Esophagus squamous epithelium (tissue), 5 donors: Measurements from ENCODE around the gene PDE10A. TPM values are rescaled to one million over a fixed set of nuclear protein-coding genes. Genes with fewer than 3 reads are reported as not detected.

ENCODE experiments used
- DNase-seq: peaks from one replicate; lab custom pipeline; 2025; lab: John Stamatoyannopoulos, UW
- H3K27ac ChIP-seq, 4 donors: fragments of 200-600 bp; sonication (generic); one replicate each; pipeline ENCODE4 v1.5.1; 2016 to 2019; ENCODE audit warnings: mild to moderate bottlenecking in 1 of 4
- H3K27me3 ChIP-seq, 4 donors: fragments of 200-600 bp; sonication (generic); 1 replicate in 3 of 4; 2 replicates in 1 of 4; pipeline versions ENCODE4 v1.5.1 to v1.6.0; 2017 to 2021; ENCODE audit warnings: antibody characterized with exemption in 1 of 4
- H3K36me3 ChIP-seq, 3 donors: fragments of 200-600 bp; sonication (generic); one replicate each; pipeline ENCODE4 v1.5.1; 2016 to 2019
- H3K4me1 ChIP-seq, 3 donors: fragments of 200-600 bp; sonication (generic); one replicate each; pipeline ENCODE4 v1.5.1; 2017 to 2019
- H3K4me3 ChIP-seq, 4 donors: fragments of 200-600 bp; sonication (generic); 1 replicate in 3 of 4; 2 replicates in 1 of 4; pipeline ENCODE4 v1.5.1; 2016 to 2019; ENCODE audit warnings: mild to moderate bottlenecking in 2 of 4, moderate library complexity in 1 of 4
- H3K9me3 ChIP-seq, 3 donors: fragments of 200-600 bp; sonication (generic); one replicate each; pipeline ENCODE4 v1.5.1; 2016 to 2019
- POLR2A ChIP-seq, 4 donors: fragments of 450-650 bp; IDR thresholded peaks; one replicate each; pipeline ENCODE4 v1.6.1; 2017; ENCODE audit warnings: antibody characterized with exemption in 4 of 4, mild to moderate bottlenecking in 4 of 4, moderate library complexity in 3 of 4
- WGBS, 2 donors: methylation state at CpG; one replicate each; pipeline ENCODE4 v1.1.5; 2018; 5-methylcytosine and 5-hydroxymethylcytosine counted together
- intact Hi-C: fragments of 100-400 bp; cut with DNase I; formaldehyde crosslinking; loops from one replicate; pipeline ENCODE4 v1.15.0; 2022
- total RNA-seq, 4 donors: library from RNA; depleted of rRNA; stranded (reverse); fragments of >200 nt; gene quantifications; one replicate each; pipeline ENCODE4 v1.1.0, GENCODE V29; 2016
- TF ChIP-seq, protein P1 (sequence below), 6 experiments: fragments of 450-650 bp in 4 of 6; fragments of 200-600 bp in 2 of 6; sonication (generic) in 2 of 6; IDR thresholded peaks; one replicate each; pipeline ENCODE4 v1.5.1; 2016 to 2019; ENCODE audit warnings: antibody characterized with exemption in 6 of 6, mild to moderate bottlenecking in 4 of 6, moderate library complexity in 4 of 6
- donor health status: DM: yes; HTN: yes; CAD: no.

Gene PDE10A
- total RNA-seq, 4 donors from 2014 or later, result 0.27 to 3.1 (median 1.4) TPM

DNA sequence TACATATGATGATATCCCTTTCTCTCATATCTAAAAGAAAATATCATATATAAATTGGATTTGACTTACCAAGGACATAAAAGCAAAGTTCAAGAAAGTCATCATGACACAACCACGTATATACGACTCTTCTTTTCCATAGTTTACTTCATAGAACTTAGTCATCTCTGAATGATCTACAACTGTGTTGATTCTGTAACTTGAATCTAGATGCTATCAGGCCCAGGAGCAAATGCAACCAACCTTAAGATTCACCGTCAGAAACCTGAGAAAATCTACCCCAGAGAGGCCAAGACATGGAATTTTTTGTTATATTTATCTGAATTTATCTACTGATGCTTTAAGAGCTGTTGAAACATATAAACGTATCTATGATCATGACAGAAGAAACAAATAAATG is 165.6 kb downstream of the PDE10A start:
- Histone ChIP-seq H3K36me3 (no peaks in the 10 kb centered on the region), H3K27me3 (peaks cover 0 to 5% (median 0%) of the 10 kb centered on the region in 4 donors), H3K27ac (no peak overlapping the region), H3K9me3 (no peaks in the 10 kb centered on the region), H3K4me3 (no peak overlapping the region), H3K4me1 (peaks cover 0 to 8% (median 0%) of the 10 kb centered on the region in 3 donors)
- intact Hi-C loops, result no loop called here
- WGBS, 2 donors, result 76 to 86% methylated on average over 4 of the region's 4 CpGs
- DNase-seq, result no peak
- TF ChIP-seq, protein P1, sequence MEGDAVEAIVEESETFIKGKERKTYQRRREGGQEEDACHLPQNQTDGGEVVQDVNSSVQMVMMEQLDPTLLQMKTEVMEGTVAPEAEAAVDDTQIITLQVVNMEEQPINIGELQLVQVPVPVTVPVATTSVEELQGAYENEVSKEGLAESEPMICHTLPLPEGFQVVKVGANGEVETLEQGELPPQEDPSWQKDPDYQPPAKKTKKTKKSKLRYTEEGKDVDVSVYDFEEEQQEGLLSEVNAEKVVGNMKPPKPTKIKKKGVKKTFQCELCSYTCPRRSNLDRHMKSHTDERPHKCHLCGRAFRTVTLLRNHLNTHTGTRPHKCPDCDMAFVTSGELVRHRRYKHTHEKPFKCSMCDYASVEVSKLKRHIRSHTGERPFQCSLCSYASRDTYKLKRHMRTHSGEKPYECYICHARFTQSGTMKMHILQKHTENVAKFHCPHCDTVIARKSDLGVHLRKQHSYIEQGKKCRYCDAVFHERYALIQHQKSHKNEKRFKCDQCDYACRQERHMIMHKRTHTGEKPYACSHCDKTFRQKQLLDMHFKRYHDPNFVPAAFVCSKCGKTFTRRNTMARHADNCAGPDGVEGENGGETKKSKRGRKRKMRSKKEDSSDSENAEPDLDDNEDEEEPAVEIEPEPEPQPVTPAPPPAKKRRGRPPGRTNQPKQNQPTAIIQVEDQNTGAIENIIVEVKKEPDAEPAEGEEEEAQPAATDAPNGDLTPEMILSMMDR (IDR thresholded peaks at IDR 0.05), result no peak
- TF ChIP-seq POLR2A (IDR thresholded peaks at IDR 0.05), result no peak

DNA sequence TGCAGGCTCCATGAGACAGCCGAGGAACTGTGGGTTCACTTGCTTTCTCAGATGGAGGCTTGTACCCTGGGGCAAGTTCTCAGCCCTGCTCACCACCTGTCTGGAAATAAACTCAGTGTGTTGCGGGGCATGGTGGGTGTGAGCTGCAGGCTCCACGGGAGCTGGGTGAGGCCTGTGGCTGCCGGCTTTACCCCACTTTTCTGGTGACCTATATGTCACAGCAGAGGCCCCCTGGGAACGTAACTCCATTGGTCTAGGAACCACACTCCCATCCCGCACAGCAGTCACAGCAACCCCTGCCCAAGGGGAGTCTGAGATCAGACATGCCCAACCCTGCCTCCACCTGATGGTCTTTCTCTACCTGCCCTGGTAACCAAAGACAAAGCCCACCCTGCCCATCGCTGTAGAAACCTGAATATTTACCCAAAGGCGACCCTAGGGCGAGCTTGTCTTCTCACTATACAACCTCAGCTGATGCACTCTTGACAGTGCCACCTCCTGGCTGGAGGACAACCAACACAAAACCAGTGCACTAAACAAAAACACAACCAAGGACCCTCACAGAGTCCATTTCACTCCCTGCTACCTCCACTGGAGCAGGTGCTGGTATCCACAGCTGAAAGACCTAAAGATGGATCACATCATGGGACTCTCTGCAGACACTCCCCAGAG is 174.3 kb downstream of the PDE10A start:
- Histone ChIP-seq H3K4me3 (no peak overlapping the region), H3K4me1 (no peaks in the 10 kb centered on the region), H3K9me3 (no peaks in the 10 kb centered on the region), H3K27ac (no peak overlapping the region), H3K36me3 (no peaks in the 10 kb centered on the region), H3K27me3 (no peaks in the 10 kb centered on the region)
- TF ChIP-seq, protein P1 (IDR thresholded peaks at IDR 0.05), result no peak
- TF ChIP-seq POLR2A (IDR thresholded peaks at IDR 0.05), result no peak
- intact Hi-C loops, result no loop called here
- no peak for DNase-seq
- 73 to 86% methylated on average over 3 to 6 of the region's 9 CpGs for WGBS, 2 donors

DNA sequence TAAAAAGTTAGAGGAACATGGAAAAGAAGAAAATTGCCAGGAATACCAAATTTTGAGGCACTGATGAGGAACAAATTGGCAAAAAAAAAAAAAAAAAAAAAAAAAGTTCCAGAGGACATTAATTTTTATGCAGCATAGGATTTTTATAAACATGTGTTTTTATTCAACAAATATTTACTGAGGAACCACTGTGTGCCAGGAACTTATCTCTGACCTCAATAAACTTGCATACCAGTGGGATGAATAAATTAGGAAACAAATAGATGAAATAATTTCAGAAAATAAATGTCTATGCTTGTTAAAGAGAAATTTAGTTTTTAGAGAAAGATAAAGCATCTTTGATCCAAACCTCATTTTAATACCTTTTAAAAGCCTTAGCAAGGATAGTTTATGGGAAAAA is 175.1 kb downstream of the PDE10A start:
- no peaks in the 10 kb centered on the region for H3K9me3 ChIP-seq

DNA sequence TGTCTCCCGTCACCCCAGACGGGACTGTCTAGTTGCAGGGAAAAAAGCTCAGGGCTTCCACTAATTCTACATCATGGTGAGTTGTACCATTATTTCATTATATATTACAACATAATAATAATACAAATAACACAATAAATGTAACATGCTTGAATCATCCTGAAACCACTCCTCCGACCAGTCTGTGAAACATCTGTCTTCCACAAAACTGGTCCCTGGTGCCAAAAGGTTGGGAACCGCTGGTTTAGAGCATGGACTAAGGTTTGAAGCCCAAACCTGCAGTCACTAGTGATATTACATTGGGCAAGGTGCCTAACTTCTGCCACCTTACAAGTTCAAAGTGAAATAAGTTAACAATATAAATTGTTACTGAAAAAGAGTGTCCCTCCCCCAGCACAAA is 175.7 kb downstream of the PDE10A start:
- WGBS, 2 donors, result 67 to 80% methylated on average over 4 of the region's 4 CpGs
- H3K36me3 ChIP-seq, result no peaks in the 10 kb centered on the region
- intact Hi-C loops, result no loop called here
- H3K27me3 ChIP-seq, result no peaks in the 10 kb centered on the region
- no peaks in the 10 kb centered on the region for H3K9me3 ChIP-seq
- TF ChIP-seq, protein P1 (IDR thresholded peaks at IDR 0.05), result no peak
- TF ChIP-seq POLR2A (IDR thresholded peaks at IDR 0.05), result no peak
- H3K27ac ChIP-seq, result no peak overlapping the region
- H3K4me1 ChIP-seq, result no peaks in the 10 kb centered on the region
- DNase-seq, result no peak
- H3K4me3 ChIP-seq, result no peak overlapping the region

More for the DNA sequence above, 175.1 kb downstream of the PDE10A start:
- TF ChIP-seq POLR2A (IDR thresholded peaks at IDR 0.05), result no peak
- TF ChIP-seq, protein P1 (IDR thresholded peaks at IDR 0.05), result no peak
- no peak for DNase-seq
- intact Hi-C loops, result no loop called here
- Histone ChIP-seq H3K27ac (no peak overlapping the region), H3K36me3 (no peaks in the 10 kb centered on the region), H3K4me3 (no peak overlapping the region), H3K4me1 (no peaks in the 10 kb centered on the region), H3K27me3 (no peaks in the 10 kb centered on the region)

DNA sequence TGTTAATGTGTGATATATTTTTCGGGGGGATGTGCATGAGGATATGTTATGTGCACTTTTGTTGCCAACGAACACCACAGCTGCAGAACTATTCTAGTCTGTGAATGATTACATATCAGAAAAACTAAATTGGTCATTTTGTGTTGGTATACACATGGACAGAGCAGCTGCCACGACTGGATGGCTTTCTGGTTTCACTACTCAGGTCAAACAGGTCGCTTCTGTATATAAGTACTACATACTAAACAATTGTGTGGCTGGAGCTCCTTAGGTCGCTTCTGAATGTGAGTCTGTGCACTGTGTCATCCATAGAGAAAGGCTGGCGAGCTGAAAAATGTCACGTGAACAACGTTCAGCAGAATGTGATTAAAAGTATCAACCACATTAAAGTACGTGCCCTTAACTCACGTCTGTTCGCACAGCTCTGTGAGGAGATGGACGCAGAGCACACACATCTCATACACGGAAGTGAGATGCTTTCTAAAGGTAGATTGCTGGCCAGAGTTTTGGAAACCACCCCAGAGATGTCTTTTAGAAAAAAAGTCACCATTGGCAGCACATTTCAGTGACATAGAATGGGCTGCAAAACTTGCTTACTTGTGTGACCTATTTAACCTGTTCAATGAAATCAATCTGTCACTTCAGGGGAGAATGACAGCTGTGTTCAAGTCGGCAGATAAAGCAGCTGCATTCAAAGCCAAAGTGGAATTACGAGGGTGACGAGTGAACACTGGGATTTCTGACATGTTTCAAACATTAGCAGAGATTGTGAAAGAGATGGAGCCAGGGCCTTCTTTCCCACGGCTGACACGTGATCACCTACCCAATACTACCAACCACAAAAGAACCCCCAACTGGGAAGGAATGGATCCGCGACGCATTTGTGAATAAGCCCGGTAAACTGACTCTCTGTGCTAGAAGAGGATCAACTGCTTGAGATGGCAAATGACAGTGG is 176.6 kb downstream of the PDE10A start:
- 71 to 77% methylated on average over 21 to 22 of the region's 22 CpGs for WGBS, 2 donors
- H3K27me3 ChIP-seq, result no peaks in the 10 kb centered on the region
- DNase-seq, result no peak
- no peaks in the 10 kb centered on the region for H3K4me1 ChIP-seq
- H3K36me3 ChIP-seq, result no peaks in the 10 kb centered on the region
- intact Hi-C loops, result no loop called here
- TF ChIP-seq POLR2A (IDR thresholded peaks at IDR 0.05), result no peak
- no peaks in the 10 kb centered on the region for H3K9me3 ChIP-seq
- H3K4me3 ChIP-seq, result no peak overlapping the region
- no peak overlapping the region for H3K27ac ChIP-seq
